IPS DF 6.9 (cell line): Measurements from ENCODE around the gene GNAQ.

ENCODE experiments used
- DNase-seq: peaks from one replicate; pipeline ENCODE4 v3.0.0-alpha.2; 2013; ENCODE audit warnings: low read depth, low spot score
- H3K27ac ChIP-seq: one replicate; pipeline ENCODE4 v1.5.1; 2013; ENCODE audit warnings: low read length, control low read depth
- H3K27me3 ChIP-seq: 2 replicates; pipeline ENCODE4 v1.6.1; 2013; ENCODE audit warnings: mild to moderate bottlenecking, low read length; ENCODE audit not compliant: control insufficient read depth, insufficient read depth
- H3K36me3 ChIP-seq: 2 replicates; pipeline ENCODE4 v1.6.1; 2013; ENCODE audit warnings: low read length; ENCODE audit not compliant: control insufficient read depth, insufficient read depth
- H3K4me1 ChIP-seq: 2 replicates; pipeline ENCODE4 v1.6.1; 2013; ENCODE audit warnings: low read length; ENCODE audit not compliant: control insufficient read depth, insufficient read depth
- H3K4me3 ChIP-seq: 2 replicates; pipeline ENCODE4 v1.5.1; 2013; ENCODE audit warnings: mild to moderate bottlenecking, low read length
- H3K9me3 ChIP-seq: 2 replicates; pipeline ENCODE4 v1.6.1; 2013; ENCODE audit warnings: low read length, inconsistent platforms; ENCODE audit not compliant: control insufficient read depth, insufficient read depth
- WGBS: extraction: QIAGEN DNeasy Blood & Tissue Kit; methylation state at CpG from one replicate; pipeline ENCODE4 v1.1.7; 2013; ENCODE audit warnings: mixed read lengths, missing lambda C conversion rate; ENCODE audit not compliant: insufficient read length, insufficient coverage; 5-methylcytosine and 5-hydroxymethylcytosine counted together

GNAQ gene

GRCh38 chr9:77667151-77667550, 364.5 kb downstream of the GNAQ start:
- no peaks in the 10 kb centered on the region for H3K36me3 ChIP-seq
- H3K27me3 ChIP-seq, result no peaks in the 10 kb centered on the region
- H3K4me1 ChIP-seq, result no peaks in the 10 kb centered on the region
- DNase-seq, result no peak
- no peak overlapping the region for H3K4me3 ChIP-seq
- H3K9me3 ChIP-seq, result no peaks in the 10 kb centered on the region
- no CpG with 5 or more reads among the region's 1 CpG for WGBS
- no peak overlapping the region for H3K27ac ChIP-seq
